ENCODE results near the gene PI4KA. TPM values are rescaled to one million over a fixed set of nuclear protein-coding genes. Genes with fewer than 3 reads are reported as not detected.

PI4KA gene
- total RNA-seq, 1 experiment from 2014 or later = 54.3 TPM

GRCh38 chr22:20666560-20666959 is 192.1 kb downstream of the PI4KA start (continued):
- no peak for TF ChIP-seq SIN3A (IDR thresholded peaks at IDR 0.05; ENCODE audit: borderline replicate concordance, insufficient read depth, low read depth, low read length)

DNA sequence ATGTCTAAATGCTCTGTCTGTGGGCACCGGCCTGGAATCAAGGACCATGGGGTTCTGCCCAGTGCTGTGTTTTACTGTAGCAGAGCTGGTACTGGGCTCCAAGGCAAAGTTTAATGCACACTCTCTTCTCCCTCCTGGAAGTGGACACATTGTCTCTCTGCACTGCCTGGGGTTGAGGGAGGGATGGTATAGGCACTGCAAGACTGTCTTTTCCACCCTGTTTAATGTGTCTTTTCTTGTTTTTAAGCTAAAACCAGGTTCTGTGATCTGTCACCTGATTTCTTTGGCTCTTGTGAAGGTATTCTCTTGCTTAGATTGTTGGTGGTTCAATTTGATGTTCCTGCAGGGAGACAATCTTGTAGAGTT is 194.0 kb downstream of the PI4KA start:
- TF ChIP-seq, protein P1, sequence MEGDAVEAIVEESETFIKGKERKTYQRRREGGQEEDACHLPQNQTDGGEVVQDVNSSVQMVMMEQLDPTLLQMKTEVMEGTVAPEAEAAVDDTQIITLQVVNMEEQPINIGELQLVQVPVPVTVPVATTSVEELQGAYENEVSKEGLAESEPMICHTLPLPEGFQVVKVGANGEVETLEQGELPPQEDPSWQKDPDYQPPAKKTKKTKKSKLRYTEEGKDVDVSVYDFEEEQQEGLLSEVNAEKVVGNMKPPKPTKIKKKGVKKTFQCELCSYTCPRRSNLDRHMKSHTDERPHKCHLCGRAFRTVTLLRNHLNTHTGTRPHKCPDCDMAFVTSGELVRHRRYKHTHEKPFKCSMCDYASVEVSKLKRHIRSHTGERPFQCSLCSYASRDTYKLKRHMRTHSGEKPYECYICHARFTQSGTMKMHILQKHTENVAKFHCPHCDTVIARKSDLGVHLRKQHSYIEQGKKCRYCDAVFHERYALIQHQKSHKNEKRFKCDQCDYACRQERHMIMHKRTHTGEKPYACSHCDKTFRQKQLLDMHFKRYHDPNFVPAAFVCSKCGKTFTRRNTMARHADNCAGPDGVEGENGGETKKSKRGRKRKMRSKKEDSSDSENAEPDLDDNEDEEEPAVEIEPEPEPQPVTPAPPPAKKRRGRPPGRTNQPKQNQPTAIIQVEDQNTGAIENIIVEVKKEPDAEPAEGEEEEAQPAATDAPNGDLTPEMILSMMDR (IDR thresholded peaks at IDR 0.05) = no peak
- TF ChIP-seq SIN3A (IDR thresholded peaks at IDR 0.05; ENCODE audit: borderline replicate concordance, insufficient read depth, low read depth, low read length) (no peak), TCF7L2 (IDR thresholded peaks at IDR 0.05; ENCODE audit: low read depth, low read length) (no peak), POLR2AphosphoS5 (IDR thresholded peaks at IDR 0.05; ENCODE audit: low read depth, low read length) (no peak)
- TF ChIP-seq, protein P2, sequence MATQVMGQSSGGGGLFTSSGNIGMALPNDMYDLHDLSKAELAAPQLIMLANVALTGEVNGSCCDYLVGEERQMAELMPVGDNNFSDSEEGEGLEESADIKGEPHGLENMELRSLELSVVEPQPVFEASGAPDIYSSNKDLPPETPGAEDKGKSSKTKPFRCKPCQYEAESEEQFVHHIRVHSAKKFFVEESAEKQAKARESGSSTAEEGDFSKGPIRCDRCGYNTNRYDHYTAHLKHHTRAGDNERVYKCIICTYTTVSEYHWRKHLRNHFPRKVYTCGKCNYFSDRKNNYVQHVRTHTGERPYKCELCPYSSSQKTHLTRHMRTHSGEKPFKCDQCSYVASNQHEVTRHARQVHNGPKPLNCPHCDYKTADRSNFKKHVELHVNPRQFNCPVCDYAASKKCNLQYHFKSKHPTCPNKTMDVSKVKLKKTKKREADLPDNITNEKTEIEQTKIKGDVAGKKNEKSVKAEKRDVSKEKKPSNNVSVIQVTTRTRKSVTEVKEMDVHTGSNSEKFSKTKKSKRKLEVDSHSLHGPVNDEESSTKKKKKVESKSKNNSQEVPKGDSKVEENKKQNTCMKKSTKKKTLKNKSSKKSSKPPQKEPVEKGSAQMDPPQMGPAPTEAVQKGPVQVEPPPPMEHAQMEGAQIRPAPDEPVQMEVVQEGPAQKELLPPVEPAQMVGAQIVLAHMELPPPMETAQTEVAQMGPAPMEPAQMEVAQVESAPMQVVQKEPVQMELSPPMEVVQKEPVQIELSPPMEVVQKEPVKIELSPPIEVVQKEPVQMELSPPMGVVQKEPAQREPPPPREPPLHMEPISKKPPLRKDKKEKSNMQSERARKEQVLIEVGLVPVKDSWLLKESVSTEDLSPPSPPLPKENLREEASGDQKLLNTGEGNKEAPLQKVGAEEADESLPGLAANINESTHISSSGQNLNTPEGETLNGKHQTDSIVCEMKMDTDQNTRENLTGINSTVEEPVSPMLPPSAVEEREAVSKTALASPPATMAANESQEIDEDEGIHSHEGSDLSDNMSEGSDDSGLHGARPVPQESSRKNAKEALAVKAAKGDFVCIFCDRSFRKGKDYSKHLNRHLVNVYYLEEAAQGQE (IDR thresholded peaks at IDR 0.05; ENCODE audit: insufficient read depth in 1 of 2, low read depth in 2 of 2, low read length in 1 of 2) = no peak
- DNase-seq (ENCODE audit: low read depth, low spot score) = no peak
- H3K4me3 ChIP-seq (ENCODE audit: low read depth in 2 of 2, low read length in 2 of 2) = no peak overlapping the region
- H3K4me1 ChIP-seq (ENCODE audit: control insufficient read depth, insufficient read depth, low read length) = no peaks in the 10 kb centered on the region
- BruUV-seq (replicated peaks) = no TSS peak
- no peak overlapping the region for H3K27ac ChIP-seq (ENCODE audit: low read length)
- POLR2A ChIA-PET = no interaction called here
- H3K27me3 ChIP-seq (ENCODE audit: control insufficient read depth, insufficient read depth, low read length) = peaks cover 4% of the 10 kb centered on the region
- no peaks in the 10 kb centered on the region for H3K36me3 ChIP-seq (ENCODE audit: control insufficient read depth, insufficient read depth, low read length)
- ATAC-seq = no peak
- CTCF ChIA-PET = no interaction called here
- in situ Hi-C loops (cut with HindIII; ENCODE audit: low pct_unique_long_range_greater_than_20kb, low sequenced_read_pairs) = no loop called here
- intact Hi-C loops (cut with micrococcal nuclease; ENCODE audit: unreplicated experiment) = no loop called here
- H3K9me3 ChIP-seq (ENCODE audit: control insufficient read depth, insufficient read depth, low read depth, low read length) = no peaks in the 10 kb centered on the region

- H3K36me3 ChIP-seq (ENCODE audit: control insufficient read depth, insufficient read depth, low read length) = no peaks in the 10 kb centered on the region
- no TSS peak for BruUV-seq (replicated peaks)
- TF ChIP-seq, protein P2 (IDR thresholded peaks at IDR 0.05; ENCODE audit: insufficient read depth in 1 of 2, low read depth in 2 of 2, low read length in 1 of 2) = no peak
- TF ChIP-seq SIN3A (IDR thresholded peaks at IDR 0.05; ENCODE audit: borderline replicate concordance, insufficient read depth, low read depth, low read length) (no peak), POLR2AphosphoS5 (IDR thresholded peaks at IDR 0.05; ENCODE audit: low read depth, low read length) (no peak), TCF7L2 (IDR thresholded peaks at IDR 0.05; ENCODE audit: low read depth, low read length) (no peak)
- TF ChIP-seq, protein P1 (IDR thresholded peaks at IDR 0.05) = no peak
- no peak overlapping the region for H3K4me3 ChIP-seq (ENCODE audit: low read depth in 2 of 2, low read length in 2 of 2)
- intact Hi-C loops (cut with micrococcal nuclease; ENCODE audit: unreplicated experiment) = no loop called here
- H3K9me3 ChIP-seq (ENCODE audit: control insufficient read depth, insufficient read depth, low read depth, low read length) = no peaks in the 10 kb centered on the region
- in situ Hi-C loops (cut with HindIII; ENCODE audit: low pct_unique_long_range_greater_than_20kb, low sequenced_read_pairs) = no loop called here
- no peaks in the 10 kb centered on the region for H3K4me1 ChIP-seq (ENCODE audit: control insufficient read depth, insufficient read depth, low read length)
- ChIA-PET CTCF (no interaction called here), POLR2A (no interaction called here)
- H3K27ac ChIP-seq (ENCODE audit: low read length) = no peak overlapping the region
- ATAC-seq (no peak), DNase-seq (ENCODE audit: low read depth, low spot score) (no peak)
- H3K27me3 ChIP-seq (ENCODE audit: control insufficient read depth, insufficient read depth, low read length) = peaks cover 6% of the 10 kb centered on the region
Measured at GRCh38 chr22:20663941-20664593, 194.5 kb downstream of the PI4KA start.
